Measurements from ENCODE around the gene LIPC. TPM values are rescaled to one million over a fixed set of nuclear protein-coding genes. Genes with fewer than 3 reads are reported as not detected.
A peak's percentile ranks its signal among the peaks of the same experiment; 100 is the strongest.

The LIPC gene
- polyA plus RNA-seq, 1 donor from 2014 or later, result 0.95 TPM

- H3K9me3 Mint-ChIP-seq, result peaks cover 0 to 6% (median 0%) of the 10 kb centered on the region in 3 donors
- no peaks in the 10 kb centered on the region for H3K36me3 Mint-ChIP-seq
- no peak overlapping the region for H3K4me3 Mint-ChIP-seq
- no peaks in the 10 kb centered on the region for H3K4me1 Mint-ChIP-seq
- H3K27ac Mint-ChIP-seq, result no peak overlapping the region
- peaks cover 16% of the 10 kb centered on the region for H3K27me3 Mint-ChIP-seq
These were observed 128.3 kb downstream of the LIPC start for GRCh38 chr15:58559904-58560588.

- no peak overlapping the region for H3K27ac Mint-ChIP-seq
- no peaks in the 10 kb centered on the region for H3K4me1 Mint-ChIP-seq
- H3K9me3 Mint-ChIP-seq, result peaks cover 0 to 5% (median 0%) of the 10 kb centered on the region in 3 donors
- peaks cover 14% of the 10 kb centered on the region for H3K27me3 Mint-ChIP-seq
- H3K4me3 Mint-ChIP-seq, result no peak overlapping the region
- no peaks in the 10 kb centered on the region for H3K36me3 Mint-ChIP-seq
These were observed 129.5 kb downstream of the LIPC start for GRCh38 chr15:58561321-58561720.

- peaks cover 14% of the 10 kb centered on the region for H3K27me3 Mint-ChIP-seq
These were observed 130.3 kb downstream of the LIPC start for GRCh38 chr15:58562135-58562534.

GRCh38 chr15:58564981-58565380 lies 133.2 kb downstream of the LIPC start:
- Mint-ChIP-seq H3K4me3 (no peak overlapping the region), H3K36me3 (no peaks in the 10 kb centered on the region), H3K4me1 (no peaks in the 10 kb centered on the region), H3K27ac (peak overlapping the region in 1 of 3 donors; percentile 57), H3K9me3 (peaks cover 0 to 5% (median 4%) of the 10 kb centered on the region in 3 donors), H3K27me3 (peaks cover 8% of the 10 kb centered on the region)

More at GRCh38 chr15:58562135-58562534, 130.3 kb downstream of the LIPC start:
- Mint-ChIP-seq H3K36me3 (no peaks in the 10 kb centered on the region), H3K4me1 (no peaks in the 10 kb centered on the region), H3K4me3 (no peak overlapping the region), H3K9me3 (peaks cover 0 to 5% (median 0%) of the 10 kb centered on the region in 3 donors), H3K27ac (peak overlapping the region in 1 of 3 donors; percentile 61)

- Mint-ChIP-seq H3K4me1 (no peaks in the 10 kb centered on the region), H3K27me3 (peaks cover 8% of the 10 kb centered on the region), H3K27ac (no peak overlapping the region), H3K9me3 (peaks cover 2 to 7% (median 4%) of the 10 kb centered on the region in 3 donors), H3K36me3 (no peaks in the 10 kb centered on the region), H3K4me3 (no peak overlapping the region)
These were observed 133.8 kb downstream of the LIPC start for GRCh38 chr15:58565619-58566018.

GRCh38 chr15:58566029-58566428 lies 134.2 kb downstream of the LIPC start:
- Mint-ChIP-seq H3K4me1 (no peaks in the 10 kb centered on the region), H3K27ac (no peak overlapping the region), H3K27me3 (peaks cover 7% of the 10 kb centered on the region), H3K4me3 (no peak overlapping the region), H3K9me3 (peaks cover 2 to 7% (median 4%) of the 10 kb centered on the region in 3 donors), H3K36me3 (no peaks in the 10 kb centered on the region)

- no peaks in the 10 kb centered on the region for H3K36me3 Mint-ChIP-seq
- no peak overlapping the region for H3K4me3 Mint-ChIP-seq
- no peaks in the 10 kb centered on the region for H3K4me1 Mint-ChIP-seq
- no peak overlapping the region for H3K27ac Mint-ChIP-seq
- peaks cover 2 to 7% (median 4%) of the 10 kb centered on the region in 3 donors for H3K9me3 Mint-ChIP-seq
- peaks cover 7% of the 10 kb centered on the region for H3K27me3 Mint-ChIP-seq
These were observed 136.4 kb downstream of the LIPC start for GRCh38 chr15:58568157-58568571.

- Mint-ChIP-seq H3K27me3 (peaks cover 3% of the 10 kb centered on the region), H3K4me3 (peak overlapping the region in 1 of 4 donors; percentile 45), H3K4me1 (no peaks in the 10 kb centered on the region), H3K9me3 (peaks cover 2 to 7% (median 4%) of the 10 kb centered on the region in 3 donors), H3K27ac (no peak overlapping the region), H3K36me3 (no peaks in the 10 kb centered on the region)
These were observed 137.7 kb downstream of the LIPC start for GRCh38 chr15:58569455-58569854.

GRCh38 chr15:58571491-58571890 lies 139.7 kb downstream of the LIPC start:
- Mint-ChIP-seq H3K4me3 (no peak overlapping the region), H3K36me3 (peaks cover 4% of the 10 kb centered on the region), H3K9me3 (peaks cover 2 to 7% (median 3%) of the 10 kb centered on the region in 3 donors), H3K4me1 (peaks cover 0 to 3% (median 0%) of the 10 kb centered on the region in 3 donors), H3K27me3 (no peaks in the 10 kb centered on the region), H3K27ac (no peak overlapping the region)

- Mint-ChIP-seq H3K27ac (no peak overlapping the region), H3K9me3 (peaks cover 2 to 7% (median 3%) of the 10 kb centered on the region in 3 donors), H3K27me3 (no peaks in the 10 kb centered on the region), H3K4me3 (no peak overlapping the region), H3K4me1 (peaks cover 0 to 3% (median 0%) of the 10 kb centered on the region in 3 donors), H3K36me3 (peaks cover 4% of the 10 kb centered on the region)
These were observed 140.7 kb downstream of the LIPC start for GRCh38 chr15:58572521-58572920.

GRCh38 chr15:58573270-58573669 lies 141.5 kb downstream of the LIPC start:
- Mint-ChIP-seq H3K4me1 (peaks cover 0 to 3% (median 0%) of the 10 kb centered on the region in 3 donors), H3K36me3 (peaks cover 4% of the 10 kb centered on the region), H3K4me3 (no peak overlapping the region), H3K27me3 (no peaks in the 10 kb centered on the region), H3K27ac (no peak overlapping the region), H3K9me3 (peaks cover 2 to 7% (median 3%) of the 10 kb centered on the region in 3 donors)

- no peaks in the 10 kb centered on the region for H3K27me3 Mint-ChIP-seq
- peaks cover 0 to 6% (median 2%) of the 10 kb centered on the region in 3 donors for H3K9me3 Mint-ChIP-seq
- peaks cover 4% of the 10 kb centered on the region for H3K36me3 Mint-ChIP-seq
- H3K4me3 Mint-ChIP-seq, result no peak overlapping the region
- peaks cover 0 to 3% (median 0%) of the 10 kb centered on the region in 3 donors for H3K4me1 Mint-ChIP-seq
- peak overlapping the region in 1 of 3 donors; percentile 48 for H3K27ac Mint-ChIP-seq
These were observed 142.8 kb downstream of the LIPC start for GRCh38 chr15:58574631-58575030.

- Mint-ChIP-seq H3K36me3 (peaks cover 4% of the 10 kb centered on the region), H3K27ac (peak overlapping the region in 1 of 3 donors; percentile 48), H3K27me3 (no peaks in the 10 kb centered on the region), H3K4me3 (peak overlapping the region in 1 of 4 donors; percentile 36), H3K9me3 (peaks cover 0 to 2% (median 0%) of the 10 kb centered on the region in 3 donors), H3K4me1 (peaks cover 0 to 3% (median 0%) of the 10 kb centered on the region in 3 donors)
These were observed 143.4 kb downstream of the LIPC start for GRCh38 chr15:58575045-58575786.

- Mint-ChIP-seq H3K9me3 (no peaks in the 10 kb centered on the region), H3K27me3 (no peaks in the 10 kb centered on the region), H3K36me3 (peaks cover 4% of the 10 kb centered on the region), H3K4me1 (peaks cover 0 to 3% (median 0%) of the 10 kb centered on the region in 3 donors), H3K4me3 (no peak overlapping the region), H3K27ac (no peak overlapping the region)
These were observed 144.9 kb downstream of the LIPC start for GRCh38 chr15:58576657-58577056.

GRCh38 chr15:58582160-58582559 lies 150.4 kb downstream of the LIPC start:
- Mint-ChIP-seq H3K9me3 (peaks cover 0 to 5% (median 3%) of the 10 kb centered on the region in 3 donors), H3K4me3 (no peak overlapping the region), H3K27me3 (peaks cover 9% of the 10 kb centered on the region), H3K4me1 (peaks cover 0 to 9% (median 1%) of the 10 kb centered on the region in 3 donors), H3K36me3 (no peaks in the 10 kb centered on the region), H3K27ac (no peak overlapping the region)
